Loucy (cell line): ENCODE results near the gene HS1BP3.

Experiments used
- H2AFZ ChIP-seq: fragments of 200-600 bp; sonication (generic); 2 replicates; pipeline ENCODE4 v1.6.0; 2016; ENCODE audit warnings: antibody characterized with exemption, mild to moderate bottlenecking, low read length, moderate library complexity
- H3F3A ChIP-seq: fragments of 200-600 bp; 2 replicates; pipeline ENCODE4 v1.6.0; 2016; ENCODE audit warnings: antibody characterized with exemption, low read depth, mild to moderate bottlenecking
- H3K27me3 ChIP-seq: fragments of 200-600 bp; sonication (generic); 2 replicates; pipeline ENCODE4 v1.6.1; 2014; ENCODE audit warnings: low read length, mild to moderate bottlenecking; ENCODE audit not compliant: insufficient read depth, poor library complexity, severe bottlenecking
- H3K36me3 ChIP-seq: fragments of 200-600 bp; sonication (generic); 2 replicates; pipeline ENCODE4 v1.6.1; 2016; ENCODE audit warnings: low read length; ENCODE audit not compliant: insufficient read depth
- H3K4me1 ChIP-seq: fragments of 200-600 bp; sonication (generic); 2 replicates; pipeline ENCODE4 v1.5.1; 2014; ENCODE audit warnings: low read length, mild to moderate bottlenecking; ENCODE audit not compliant: insufficient read depth, poor library complexity, severe bottlenecking
- H3K4me2 ChIP-seq: fragments of 200-600 bp; sonication (generic); 2 replicates; pipeline ENCODE4 v1.6.0; 2014; ENCODE audit warnings: antibody characterized with exemption, low read length, low read depth, mild to moderate bottlenecking; ENCODE audit not compliant: poor library complexity, severe bottlenecking
- H3K4me3 ChIP-seq: fragments of 200-600 bp; sonication (generic); 2 replicates; pipeline ENCODE4 v1.5.1; 2014; ENCODE audit warnings: low read length, mild to moderate bottlenecking, mixed read lengths; ENCODE audit not compliant: poor library complexity, severe bottlenecking
- H3K79me2 ChIP-seq: fragments of 200-600 bp; sonication (generic); 2 replicates; pipeline ENCODE4 v1.6.1; 2014; ENCODE audit warnings: low read length; ENCODE audit not compliant: insufficient read depth
- H3K9ac ChIP-seq: fragments of 200-600 bp; sonication (generic); 2 replicates; pipeline ENCODE4 v1.6.0; 2014; ENCODE audit warnings: mild to moderate bottlenecking, low read depth, low read length, moderate library complexity; ENCODE audit not compliant: poor library complexity, severe bottlenecking
- H3K9me2 ChIP-seq: fragments of 200-600 bp; sonication (generic); replicated peaks from 2 replicates; pipeline ENCODE4 v1.6.1; 2016; ENCODE audit warnings: low read depth, low read length, mixed read lengths
- H3K9me3 ChIP-seq: fragments of 200-600 bp; sonication (generic); 2 replicates; pipeline ENCODE4 v1.6.1; 2014; ENCODE audit warnings: mild to moderate bottlenecking, antibody characterized with exemption, low read length, low read depth; ENCODE audit not compliant: insufficient read depth
- H4K20me1 ChIP-seq: fragments of 200-600 bp; sonication (generic); 2 replicates; pipeline ENCODE4 v1.6.0; 2014; ENCODE audit warnings: antibody characterized with exemption, low read length, mild to moderate bottlenecking; ENCODE audit not compliant: insufficient read depth, poor library complexity, severe bottlenecking
- CTCF ChIP-seq: fragments of 200-600 bp; sonication (generic); conservative IDR thresholded peaks from 2 replicates; pipeline ENCODE4 v1.5.1; 2014; ENCODE audit warnings: mild to moderate bottlenecking, antibody characterized with exemption, low read length
- EZH2phosphoT487 ChIP-seq: fragments of 200-600 bp; IDR thresholded peaks from 2 replicates; pipeline ENCODE4 v1.6.1; 2018; ENCODE audit warnings: antibody characterized with exemption, mild to moderate bottlenecking, moderate library complexity, borderline replicate concordance

Gene HS1BP3

GRCh38 chr2:20614201-20615067 is 36.5 kb downstream of the HS1BP3 start:
- Histone ChIP-seq H4K20me1 (no peaks in the 10 kb centered on the region), H3K36me3 (no peaks in the 10 kb centered on the region), H3K4me3 (no peak overlapping the region), H3K79me2 (no peaks in the 10 kb centered on the region), H3K9me3 (no peaks in the 10 kb centered on the region), H3K27me3 (no peaks in the 10 kb centered on the region), H3K4me2 (peak overlapping the region; percentile 11), H3F3A (no peaks in the 10 kb centered on the region), H3K4me1 (peaks cover 70% of the 10 kb centered on the region), H3K9me2 (no peaks in the 10 kb centered on the region), H2AFZ (no peak overlapping the region), H3K9ac (peak overlapping the region; percentile 9)
- no peak for TF ChIP-seq EZH2phosphoT487
- TF ChIP-seq CTCF = no peak

- H4K20me1 ChIP-seq = no peaks in the 10 kb centered on the region
- no peak overlapping the region for H3K4me3 ChIP-seq
- H3K4me1 ChIP-seq = peaks cover 74% of the 10 kb centered on the region
- H3K79me2 ChIP-seq = no peaks in the 10 kb centered on the region
- H3K36me3 ChIP-seq = no peaks in the 10 kb centered on the region
- H3K9me3 ChIP-seq = no peaks in the 10 kb centered on the region
- no peak for TF ChIP-seq EZH2phosphoT487
- TF ChIP-seq CTCF = no peak
- H2AFZ ChIP-seq = no peak overlapping the region
- H3K9ac ChIP-seq = peak overlapping the region; percentile 9
- H3K9me2 ChIP-seq = no peaks in the 10 kb centered on the region
- no peaks in the 10 kb centered on the region for H3F3A ChIP-seq
- H3K4me2 ChIP-seq = no peak overlapping the region
- H3K27me3 ChIP-seq = no peaks in the 10 kb centered on the region
Observed at GRCh38 chr2:20612925-20613916, 37.7 kb downstream of the HS1BP3 start.

- no peaks in the 10 kb centered on the region for H3K9me2 ChIP-seq
- TF ChIP-seq EZH2phosphoT487 (no peak), CTCF (no peak)
- H3K36me3 ChIP-seq = no peaks in the 10 kb centered on the region
- no peaks in the 10 kb centered on the region for H3F3A ChIP-seq
- no peaks in the 10 kb centered on the region for H3K27me3 ChIP-seq
- no peak overlapping the region for H3K4me2 ChIP-seq
- no peaks in the 10 kb centered on the region for H4K20me1 ChIP-seq
- H3K79me2 ChIP-seq = no peaks in the 10 kb centered on the region
- H3K9ac ChIP-seq = no peak overlapping the region
- H3K4me1 ChIP-seq = peaks cover 61% of the 10 kb centered on the region
- no peak overlapping the region for H2AFZ ChIP-seq
- H3K9me3 ChIP-seq = no peaks in the 10 kb centered on the region
- H3K4me3 ChIP-seq = no peak overlapping the region
Observed at GRCh38 chr2:20611844-20612356, 39.0 kb downstream of the HS1BP3 start.
